Measurements from ENCODE around the gene SYNPO2.
"Not testable (repeated sequence)": the region's sequence is repeated elsewhere in the genome, so short reads cannot be mapped to it uniquely, and the experiment has no call there.

Gene SYNPO2

GRCh38 chr4:119050527-119051090 is 162.0 kb downstream of the SYNPO2 start:
- no peak for TF ChIP-seq CTCF (conservative IDR thresholded peaks at IDR 0.05; ENCODE audit: control insufficient read depth, insufficient read depth, low read depth, low read length)
- H3K4me3 ChIP-seq (ENCODE audit: control insufficient read depth, low read depth, low read length): no peak overlapping the region
- no peak for DNase-seq (ENCODE audit: low read depth)

- no peak for TF ChIP-seq CTCF (conservative IDR thresholded peaks at IDR 0.05; ENCODE audit: control insufficient read depth, insufficient read depth, low read depth, low read length)
- no peak for DNase-seq (ENCODE audit: low read depth)
- no peak overlapping the region for H3K4me3 ChIP-seq (ENCODE audit: control insufficient read depth, low read depth, low read length)
Observed at GRCh38 chr4:119053245-119053644, 164.6 kb downstream of the SYNPO2 start.

DNA sequence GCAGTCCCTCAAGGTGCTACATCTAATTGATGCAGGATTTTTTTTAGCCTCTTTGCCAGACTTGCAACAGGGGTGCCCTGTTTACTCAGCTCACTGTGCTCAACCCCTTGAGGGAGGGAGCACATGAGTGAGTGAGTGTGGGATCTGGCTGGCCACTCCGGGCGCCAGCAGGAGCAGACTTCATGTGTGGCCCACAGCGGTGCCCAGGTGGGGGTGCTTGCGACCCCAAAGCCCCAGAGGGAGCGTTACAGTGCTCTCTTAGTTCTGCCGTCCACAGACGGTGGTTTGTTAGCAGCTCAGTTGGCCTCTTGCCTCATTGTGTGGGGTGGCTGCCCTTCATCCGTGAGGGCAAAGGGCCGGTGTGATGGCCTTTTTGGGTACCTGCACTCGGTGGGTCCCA is 165.3 kb downstream of the SYNPO2 start:
- DNase-seq (ENCODE audit: low read depth): no peak
- TF ChIP-seq CTCF (conservative IDR thresholded peaks at IDR 0.05; ENCODE audit: control insufficient read depth, insufficient read depth, low read depth, low read length): no peak
- no peak overlapping the region for H3K4me3 ChIP-seq (ENCODE audit: control insufficient read depth, low read depth, low read length)

DNA sequence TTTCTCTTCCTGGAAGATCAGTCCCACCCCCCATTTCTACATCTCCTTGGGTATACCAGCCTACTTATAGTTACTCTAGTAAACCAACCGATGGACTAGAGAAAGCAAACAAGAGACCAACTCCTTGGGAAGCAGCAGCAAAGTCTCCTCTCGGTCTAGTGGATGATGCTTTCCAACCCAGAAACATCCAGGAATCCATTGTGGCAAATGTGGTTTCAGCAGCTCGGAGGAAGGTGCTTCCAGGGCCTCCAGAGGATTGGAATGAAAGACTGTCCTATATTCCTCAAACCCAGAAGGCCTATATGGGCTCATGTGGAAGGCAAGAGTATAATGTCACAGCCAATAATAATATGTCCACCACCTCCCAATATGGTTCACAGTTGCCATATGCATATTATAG is 168.8 kb downstream of the SYNPO2 start:
- no peak for TF ChIP-seq CTCF (conservative IDR thresholded peaks at IDR 0.05; ENCODE audit: control insufficient read depth, insufficient read depth, low read depth, low read length)
- no peak for DNase-seq (ENCODE audit: low read depth)
- no peak overlapping the region for H3K4me3 ChIP-seq (ENCODE audit: control insufficient read depth, low read depth, low read length)

DNA sequence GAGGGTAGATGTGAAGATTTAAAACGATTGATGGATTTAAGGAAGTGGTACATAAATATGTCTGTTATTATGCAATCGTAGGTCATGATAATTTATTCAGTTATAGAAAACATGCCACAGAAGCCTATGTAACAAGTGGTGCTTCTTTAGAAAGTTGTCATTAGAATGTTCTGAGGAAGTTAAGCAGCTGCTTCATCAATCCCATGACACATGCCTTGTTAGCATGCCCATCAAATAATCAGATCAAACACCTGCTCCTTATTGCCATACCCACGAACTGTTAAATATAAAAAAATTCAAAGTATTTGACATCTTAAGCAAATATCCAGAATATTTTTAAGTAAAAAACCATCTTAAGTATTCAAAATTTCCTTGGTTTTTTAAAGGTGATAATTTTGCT is 170.6 kb downstream of the SYNPO2 start:
- DNase-seq (ENCODE audit: low read depth): no peak
- H3K4me3 ChIP-seq (ENCODE audit: control insufficient read depth, low read depth, low read length): no peak overlapping the region
- no peak for TF ChIP-seq CTCF (conservative IDR thresholded peaks at IDR 0.05; ENCODE audit: control insufficient read depth, insufficient read depth, low read depth, low read length)

GRCh38 chr4:119067125-119067524 is 178.5 kb downstream of the SYNPO2 start:
- not testable (repeated sequence) for DNase-seq (ENCODE audit: low read depth)

GRCh38 chr4:119067670-119068360 is 179.2 kb downstream of the SYNPO2 start:
- DNase-seq (ENCODE audit: low read depth); H3K4me3 ChIP-seq (ENCODE audit: control insufficient read depth, low read depth, low read length): not testable (repeated sequence)

More at GRCh38 chr4:119067125-119067524, 178.5 kb downstream of the SYNPO2 start:
- H3K4me3 ChIP-seq (ENCODE audit: control insufficient read depth, low read depth, low read length): not testable (repeated sequence)

- H3K4me3 ChIP-seq (ENCODE audit: control insufficient read depth, low read depth, low read length): no peak overlapping the region
- DNase-seq (ENCODE audit: low read depth): no peak
- TF ChIP-seq CTCF (conservative IDR thresholded peaks at IDR 0.05; ENCODE audit: control insufficient read depth, insufficient read depth, low read depth, low read length): no peak
Observed at GRCh38 chr4:119068529-119068962, 179.9 kb downstream of the SYNPO2 start.

Data from fibroblast of mammary gland (primary cell).